Measurements from ENCODE around the gene ARFGAP1.

ARFGAP1 gene

DNA sequence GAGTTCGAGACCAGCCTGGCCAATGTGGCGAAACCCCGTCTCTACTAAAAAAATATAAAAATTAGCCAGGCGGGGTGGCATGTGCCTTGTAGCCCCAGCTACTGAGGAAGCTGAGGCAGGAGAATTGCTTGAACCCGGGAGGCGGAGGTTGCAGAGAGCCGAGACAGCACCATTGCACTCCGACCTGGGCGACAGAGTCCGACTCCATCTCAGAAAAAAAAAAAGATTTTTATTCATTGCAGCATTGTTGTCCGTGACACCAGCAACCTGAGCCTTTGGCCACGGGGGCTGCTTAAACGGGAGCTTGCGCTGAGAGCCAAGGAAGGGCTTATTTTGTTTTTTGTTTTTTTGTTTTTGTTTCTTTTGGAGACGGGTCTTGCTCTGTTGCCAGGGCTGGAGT, 7.3 kb downstream of the ARFGAP1 start:
- Histone ChIP-seq H3K27ac (no peak overlapping the region), H3K9ac (peak overlapping the region in 3 of 11 experiments; percentile 43 to 78 (median 51); a peak in 7 of 22 replicates), H3K4me2 (peak overlapping the region in 8 of 11 experiments; percentile 83 to 98 (median 93); a peak in 15 of 22 replicates), H3K4me3 (no peak overlapping the region), H3K36me3 (peaks cover 47 to 89% (median 80%) of the 10 kb centered on the region in 11 experiments), H3K27me3 (no peaks in the 10 kb centered on the region), H3K4me1 (peaks cover 64 to 80% (median 78%) of the 10 kb centered on the region in 10 experiments), H4K20me1 (peaks cover 39 to 100% (median 93%) of the 10 kb centered on the region in 11 experiments), H3K9me3 (replicated peaks in 1 of 11) (no peaks in the 10 kb centered on the region)
- no peak for TF ChIP-seq Cebpa-rat (IDR thresholded peaks at IDR 0.05)

DNA sequence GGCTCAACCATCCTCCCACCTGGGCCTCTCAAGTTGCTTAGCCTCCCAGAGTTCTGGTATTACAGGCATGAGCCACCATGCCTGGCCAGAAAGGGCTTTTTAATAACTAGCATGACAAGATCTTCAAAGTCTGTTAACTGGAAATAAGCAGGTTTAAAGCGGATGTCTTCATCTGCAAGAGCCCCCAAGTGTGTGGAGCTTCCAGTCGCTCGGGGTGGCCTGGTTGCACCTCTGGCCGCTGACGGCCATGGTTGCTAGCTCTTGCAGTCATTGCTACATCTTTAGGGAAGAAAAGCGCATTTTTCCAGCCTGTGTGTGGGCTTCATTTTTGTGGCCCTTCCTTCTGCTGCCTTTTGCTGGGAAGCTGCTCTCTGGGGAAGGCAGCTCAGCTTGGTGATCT, 7.8 kb downstream of the ARFGAP1 start:
- no peaks in the 10 kb centered on the region for H3K27me3 ChIP-seq
- H3K36me3 ChIP-seq = peaks cover 47 to 89% (median 77%) of the 10 kb centered on the region in 11 experiments
- H3K9ac ChIP-seq = peak overlapping the region in 5 of 11 experiments; percentile 11 to 78 (median 51); a peak in 9 of 22 replicates
- no peaks in the 10 kb centered on the region for H3K9me3 ChIP-seq (replicated peaks in 1 of 11)
- no peak for TF ChIP-seq Cebpa-rat (IDR thresholded peaks at IDR 0.05)
- 0 out of 20 replicates have a peak overlapping the region, but pooled peaks of 1 of the 10 experiments have one; percentile 5 for H3K4me3 ChIP-seq
- H4K20me1 ChIP-seq = peaks cover 35 to 100% (median 90%) of the 10 kb centered on the region in 11 experiments
- peak overlapping the region in 9 of 11 experiments; percentile 83 to 98 (median 93); a peak in 18 of 22 replicates for H3K4me2 ChIP-seq
- no peak overlapping the region for H3K27ac ChIP-seq
- H3K4me1 ChIP-seq = peaks cover 66 to 82% (median 79%) of the 10 kb centered on the region in 10 experiments

- Histone ChIP-seq H4K20me1 (peaks cover 33 to 100% (median 90%) of the 10 kb centered on the region in 11 experiments), H3K36me3 (peaks cover 46 to 89% (median 77%) of the 10 kb centered on the region in 11 experiments)
- TF ChIP-seq Cebpa-rat (IDR thresholded peaks at IDR 0.05) = no peak
These were observed 8.4 kb downstream of the ARFGAP1 start for GRCh38 chr20:63280929-63281545.

DNA sequence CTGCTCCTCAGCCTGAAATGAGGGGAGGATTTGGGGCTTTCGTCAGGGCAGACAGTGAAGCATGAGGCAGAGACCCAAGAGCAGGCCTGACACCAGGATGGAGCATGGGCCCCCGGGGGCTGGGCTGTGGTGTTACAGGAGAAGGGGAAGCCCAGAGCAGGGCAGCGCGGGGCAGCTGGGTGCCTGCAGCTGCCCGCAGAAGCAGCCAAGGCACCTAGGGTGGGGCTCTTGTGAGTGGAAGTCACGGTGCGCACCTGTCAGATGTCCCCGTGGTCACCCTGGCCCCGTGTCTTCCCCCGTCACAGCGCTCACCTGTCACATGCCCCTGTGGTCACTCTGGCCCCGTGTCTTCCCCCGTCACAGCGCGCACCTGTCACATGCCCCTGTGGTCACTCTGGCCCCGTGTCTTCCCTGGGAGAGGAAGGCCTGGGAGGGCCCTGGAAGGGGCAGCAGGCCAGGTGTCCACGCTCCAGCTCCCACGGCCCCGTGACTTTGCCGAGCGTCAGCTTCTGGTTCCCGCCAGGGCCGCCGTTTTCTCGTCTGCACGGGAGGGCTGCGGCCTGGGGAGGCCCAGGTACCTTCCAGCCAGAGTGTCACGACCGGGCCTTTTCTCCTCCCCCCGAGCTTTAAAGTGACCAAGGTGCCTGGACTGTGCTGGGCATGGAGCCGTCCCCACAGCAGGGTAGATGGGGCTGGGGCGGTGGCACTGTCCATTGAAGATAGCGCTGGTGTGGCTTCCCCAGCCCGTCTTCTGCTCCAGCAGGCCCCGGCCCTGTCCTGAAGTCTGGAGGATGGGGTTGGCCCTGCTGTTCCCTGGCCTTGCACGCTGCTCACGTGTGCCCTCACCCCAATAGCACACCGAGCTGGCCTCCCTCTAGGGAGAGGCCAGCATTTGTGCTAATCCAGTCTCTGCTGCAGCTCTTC, 9.4 kb downstream of the ARFGAP1 start:
- Histone ChIP-seq H3K4me3 (peak overlapping the region in 1 of 10 experiments; percentile 61; a peak in 1 of 20 replicates), H3K9ac (peak overlapping the region in 5 of 11 experiments; percentile 22 to 78 (median 51); a peak in 7 of 22 replicates), H3K36me3 (peaks cover 44 to 87% (median 75%) of the 10 kb centered on the region in 11 experiments), H4K20me1 (peaks cover 27 to 100% (median 88%) of the 10 kb centered on the region in 11 experiments; a peak in 20 of 22 replicates), H3K4me2 (peak overlapping the region; percentile 44 to 98 (median 92); a peak in 21 of 22 replicates), H3K4me1 (peaks cover 72 to 97% (median 96%) of the 10 kb centered on the region in 10 experiments), H3K9me3 (replicated peaks in 1 of 11) (no peaks in the 10 kb centered on the region), H3K27me3 (no peaks in the 10 kb centered on the region), H3K27ac (peak overlapping the region in 2 of 11 experiments; percentile 23 to 34; a peak in 3 of 22 replicates)
- TF ChIP-seq Cebpa-rat (IDR thresholded peaks at IDR 0.05) = no peak

More at GRCh38 chr20:63280929-63281545, 8.4 kb downstream of the ARFGAP1 start:
- Histone ChIP-seq H3K4me3 (0 out of 20 replicates have a peak overlapping the region, but pooled peaks of 1 of the 10 experiments have one; percentile 5), H3K9ac (peak overlapping the region in 6 of 11 experiments; percentile 22 to 78 (median 47); a peak in 9 of 22 replicates), H3K9me3 (replicated peaks in 1 of 11) (no peaks in the 10 kb centered on the region), H3K4me2 (peak overlapping the region; percentile 10 to 98 (median 92); a peak in 20 of 22 replicates), H3K4me1 (peaks cover 72 to 89% (median 86%) of the 10 kb centered on the region in 10 experiments), H3K27ac (peak overlapping the region in 2 of 11 experiments; percentile 23 to 34; a peak in 3 of 22 replicates), H3K27me3 (no peaks in the 10 kb centered on the region)

- Histone ChIP-seq H3K4me3 (peak overlapping the region in 2 of 10 experiments; percentile 52 to 61; a peak in 2 of 20 replicates), H3K4me2 (peak overlapping the region; percentile 62 to 98 (median 92)), H3K36me3 (peaks cover 44 to 87% (median 75%) of the 10 kb centered on the region in 11 experiments), H3K27me3 (no peaks in the 10 kb centered on the region), H4K20me1 (peaks cover 21 to 100% (median 81%) of the 10 kb centered on the region in 11 experiments; a peak in 20 of 22 replicates), H3K27ac (peak overlapping the region in 3 of 11 experiments; percentile 4 to 79 (median 69); a peak in 3 of 22 replicates), H3K9ac (peak overlapping the region in 4 of 11 experiments; percentile 72 to 78 (median 76); a peak in 10 of 22 replicates), H3K9me3 (replicated peaks in 1 of 11) (no peaks in the 10 kb centered on the region), H3K4me1 (peaks cover 65 to 100% (median 96%) of the 10 kb centered on the region in 10 experiments)
- no peak for TF ChIP-seq Cebpa-rat (IDR thresholded peaks at IDR 0.05)
These were observed 10.3 kb downstream of the ARFGAP1 start for GRCh38 chr20:63282946-63283345.

- peaks cover 44 to 87% (median 75%) of the 10 kb centered on the region in 11 experiments for H3K36me3 ChIP-seq
These were observed 10.9 kb downstream of the ARFGAP1 start for GRCh38 chr20:63283397-63284082.

DNA sequence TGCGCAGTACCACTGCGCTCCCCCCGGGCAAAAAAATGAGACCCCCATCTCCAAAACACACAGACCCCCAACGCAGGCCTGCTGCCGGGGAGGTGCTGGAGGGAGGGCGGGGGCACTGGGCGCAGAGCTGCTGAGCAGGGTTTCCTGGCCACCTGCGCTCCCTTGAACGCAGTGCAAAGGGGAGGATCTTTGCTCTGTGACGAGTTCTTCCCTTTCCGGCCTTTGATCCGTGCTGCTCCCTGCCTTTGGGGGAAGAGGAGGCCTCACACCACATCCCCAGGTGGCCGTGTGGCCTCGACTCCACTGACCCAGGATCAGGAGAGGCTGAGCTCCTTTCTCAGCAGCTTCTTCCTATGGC, 11.4 kb downstream of the ARFGAP1 start:
- H3K9ac ChIP-seq = peak overlapping the region in 10 of 11 experiments; percentile 35 to 78 (median 64); a peak in 18 of 22 replicates
- H3K27me3 ChIP-seq = no peaks in the 10 kb centered on the region
- peaks cover 44 to 87% (median 77%) of the 10 kb centered on the region in 11 experiments for H3K36me3 ChIP-seq
- peak overlapping the region; percentile 62 to 98 (median 92) for H3K4me2 ChIP-seq
- peak overlapping the region in 8 of 10 experiments; percentile 36 to 61 (median 52); a peak in 15 of 20 replicates for H3K4me3 ChIP-seq
- peaks cover 55 to 100% (median 94%) of the 10 kb centered on the region in 10 experiments for H3K4me1 ChIP-seq
- H4K20me1 ChIP-seq = peaks cover 30 to 100% (median 82%) of the 10 kb centered on the region in 11 experiments; a peak in 20 of 22 replicates
- H3K27ac ChIP-seq = peak overlapping the region; percentile 12 to 79 (median 60); a peak in 19 of 22 replicates
- no peak for TF ChIP-seq Cebpa-rat (IDR thresholded peaks at IDR 0.05)
- no peaks in the 10 kb centered on the region for H3K9me3 ChIP-seq (replicated peaks in 1 of 11)

More at GRCh38 chr20:63283397-63284082, 10.9 kb downstream of the ARFGAP1 start:
- H3K9ac ChIP-seq = peak overlapping the region in 8 of 11 experiments; percentile 35 to 78 (median 69); a peak in 15 of 22 replicates
- H3K4me1 ChIP-seq = peaks cover 60 to 100% (median 96%) of the 10 kb centered on the region in 10 experiments
- TF ChIP-seq Cebpa-rat (IDR thresholded peaks at IDR 0.05) = no peak
- no peaks in the 10 kb centered on the region for H3K27me3 ChIP-seq
- peaks cover 25 to 100% (median 79%) of the 10 kb centered on the region in 11 experiments; a peak in 20 of 22 replicates for H4K20me1 ChIP-seq
- peak overlapping the region in 7 of 10 experiments; percentile 45 to 61 (median 53); a peak in 10 of 20 replicates for H3K4me3 ChIP-seq
- H3K4me2 ChIP-seq = peak overlapping the region; percentile 62 to 98 (median 92)
- peak overlapping the region in 6 of 11 experiments; percentile 4 to 79 (median 70); a peak in 6 of 22 replicates for H3K27ac ChIP-seq
- H3K9me3 ChIP-seq (replicated peaks in 1 of 11) = no peaks in the 10 kb centered on the region
